Cardiac muscle cell (in vitro differentiated cells and primary cell): ENCODE measurements around the gene PPID. TPM values are rescaled to one million over a fixed set of nuclear protein-coding genes. Genes with fewer than 3 reads are reported as not detected.
"Not testable (repeated sequence)": the region's sequence is repeated elsewhere in the genome, so short reads cannot be mapped to it uniquely, and the experiment has no call there.

Experiments
- DNase-seq, 2 donors: peaks; one replicate each; pipeline versions ENCODE4 v3.0.0 to v3.0.0-alpha.2; 2010 to 2017; ENCODE audit warnings: low read depth in 1 of 2, low spot score in 1 of 2
- H3K27ac ChIP-seq: fragments of 200-600 bp; sonication (generic); 2 replicates; pipeline ENCODE4 v1.5.1; 2016
- H3K27me3 ChIP-seq: fragments of 200-600 bp; sonication (generic); 2 replicates; pipeline ENCODE4 v1.6.0; 2016; ENCODE audit warnings: control low read depth
- H3K36me3 ChIP-seq: fragments of 200-600 bp; sonication (generic); 2 replicates; pipeline ENCODE4 v1.5.1; 2016; ENCODE audit warnings: control low read depth
- H3K4me1 ChIP-seq: fragments of 200-600 bp; sonication (generic); 2 replicates; pipeline ENCODE4 v1.8.1; 2017; ENCODE audit warnings: low read depth, mild to moderate bottlenecking, mixed run types
- H3K4me3 ChIP-seq: fragments of 200-600 bp; sonication (generic); 2 replicates; pipeline ENCODE4 v1.5.1; 2016; ENCODE audit warnings: mild to moderate bottlenecking
- H3K9me3 ChIP-seq: fragments of 200-600 bp; sonication (generic); 2 replicates; pipeline ENCODE4 v1.5.1; 2017; ENCODE audit warnings: low read depth, mild to moderate bottlenecking, control low read depth
- CTCF ChIP-seq: IDR thresholded peaks from 2 replicates; pipeline ENCODE4 v1.5.1; 2012; ENCODE audit warnings: low read depth, mild to moderate bottlenecking, low read length
- polyA plus RNA-seq: library from polyadenylated mRNA; unstranded; fragments of >200 nt; fragmentation: Nextera tagmentation; extraction: Ambion mirVana; gene quantifications from 2 replicates; pipeline ENCODE4 v1.2.1, GENCODE V29; 2016
- total RNA-seq: library from RNA; depleted of rRNA; stranded (reverse); fragments of >200 nt; gene quantifications from 2 replicates; pipeline ENCODE4 v1.2.3, GENCODE V29; 2016

PPID gene
- total and polyA plus RNA-seq, 2 experiments from 2014 or later: 30.7 to 73.9 TPM

GRCh38 chr4:158664806-158665205 is 58.4 kb downstream of the PPID start:
- Histone ChIP-seq H3K27ac (no peak overlapping the region), H3K27me3 (no peaks in the 10 kb centered on the region), H3K4me1 (no peaks in the 10 kb centered on the region), H3K4me3 (no peak overlapping the region), H3K9me3 (no peaks in the 10 kb centered on the region), H3K36me3 (no peaks in the 10 kb centered on the region)
- TF ChIP-seq CTCF: no peak
- DNase-seq: no peak

- H3K4me3 ChIP-seq, H3K27ac ChIP-seq, H3K27me3 ChIP-seq, H3K4me1 ChIP-seq, H3K9me3 ChIP-seq, H3K36me3 ChIP-seq: not testable (repeated sequence)
- peak in 1 of 2 donors; percentile 64 for DNase-seq
These were observed 59.2 kb downstream of the PPID start for GRCh38 chr4:158663707-158664625.

- not testable (repeated sequence) for H3K27me3 ChIP-seq, H3K4me1 ChIP-seq, DNase-seq, H3K9me3 ChIP-seq, H3K4me3 ChIP-seq, H3K36me3 ChIP-seq, H3K27ac ChIP-seq
These were observed 59.9 kb downstream of the PPID start for GRCh38 chr4:158663255-158663654.

Other genes starting within 250 kb of the PPID start
- gene RXFP1, start 201.5 kb downstream of the PPID start, total RNA-seq: not detected in 2 replicates
- not detected in 2 replicates for gene RXFP1, start 201.5 kb downstream of the PPID start, polyA plus RNA-seq
- 6.9 and 8.8 TPM in 2 replicates for gene C4orf46, start 51.5 kb downstream of the PPID start, total RNA-seq
- 9.5 and 17.5 TPM in 2 replicates for gene C4orf46, start 51.5 kb downstream of the PPID start, polyA plus RNA-seq
- 15.6 and 17.2 TPM in 2 replicates for gene ETFDH, start 51.1 kb downstream of the PPID start, total RNA-seq
- 21.7 and 24.9 TPM in 2 replicates for gene ETFDH, start 51.1 kb downstream of the PPID start, polyA plus RNA-seq
- 45.1 and 74.4 TPM in 2 replicates for gene FNIP2, start 45.6 kb upstream of the PPID start, total RNA-seq
- 29.9 and 60.1 TPM in 2 replicates for gene FNIP2, start 45.6 kb upstream of the PPID start, polyA plus RNA-seq